Measurements from ENCODE around the gene LCP2.

- TF ChIP-seq CTCF (IDR thresholded peaks at IDR 0.05; ENCODE audit: borderline replicate concordance, extremely low read depth, low read length, poor library complexity, severe bottlenecking) (no peak), EZH2 (IDR thresholded peaks at IDR 0.05; ENCODE audit: borderline replicate concordance, low read depth, low read length, severe bottlenecking) (no peak)
These were observed 10.0 kb downstream of the LCP2 start for GRCh38 chr5:170287532-170287931.

Measured in DND-41 (cell line).